WI38 (cell line): Measurements from ENCODE around the gene ROBO4.

Experiments used
- H3K4me3 ChIP-seq: 2 replicates; pipeline ENCODE4 v1.5.1; 2011; ENCODE audit warnings: low read depth, mild to moderate bottlenecking, control low read depth, low read length
- CTCF ChIP-seq: IDR thresholded peaks from 2 replicates; pipeline ENCODE4 v1.5.1; 2012; ENCODE audit warnings: low read depth, mild to moderate bottlenecking, control low read depth, low read length

ROBO4 gene

GRCh38 chr11:124918950-124919349 is 21.3 kb upstream of the ROBO4 start, which contains the start of gene HEPN1:
HEPN1 (plus strand) TSS chr11:124919250.
- no peak for TF ChIP-seq CTCF
- H3K4me3 ChIP-seq = no peak within 1 kb of the TSS

GRCh38 chr11:124917115-124917637 is 19.5 kb upstream of the ROBO4 start:
- no peak for TF ChIP-seq CTCF
- H3K4me3 ChIP-seq = no peak overlapping the region

- no peak for TF ChIP-seq CTCF
- H3K4me3 ChIP-seq = no peak overlapping the region
Observed at GRCh38 chr11:124916370-124916710, 18.7 kb upstream of the ROBO4 start.

- H3K4me3 ChIP-seq = no peak overlapping the region
- TF ChIP-seq CTCF = no peak
Observed at GRCh38 chr11:124915541-124916369, 18.1 kb upstream of the ROBO4 start.

- H3K4me3 ChIP-seq = no peak overlapping the region
- TF ChIP-seq CTCF = no peak
Observed at GRCh38 chr11:124902616-124903015, 5.0 kb upstream of the ROBO4 start.

GRCh38 chr11:124900464-124900863 is 2.8 kb upstream of the ROBO4 start:
- peak overlapping the region; percentile 37 for H3K4me3 ChIP-seq
- TF ChIP-seq CTCF = no peak

- H3K4me3 ChIP-seq = no peak overlapping the region
- TF ChIP-seq CTCF = no peak
Observed at GRCh38 chr11:124899383-124900145, 1.9 kb upstream of the ROBO4 start.
